H1 (cell line): Measurements from ENCODE around the gene PLXNA4. TPM values are rescaled to one million over a fixed set of nuclear protein-coding genes. Genes with fewer than 3 reads are reported as not detected.
A peak's percentile ranks its signal among the peaks of the same experiment; 100 is the strongest.

ENCODE experiments used
- CTCF ChIA-PET: fragments of 300-600 bp; sonication (Branson Sonifier 250); formaldehyde crosslinking; loops from one replicate; lab custom pipeline; 2021; ENCODE audit not compliant: partially characterized antibody; lab: Charles Lee
- POLR2A ChIA-PET: fragments of 300-600 bp; sonication (Branson Sonifier 250); formaldehyde crosslinking; loops from one replicate; lab custom pipeline; 2021; ENCODE audit warnings: inconsistent platforms; ENCODE audit not compliant: partially characterized antibody; lab: Charles Lee
- DNase-seq, 2 experiments: peaks; one replicate each; pipeline versions ENCODE4 v3.0.0 to v3.0.0-alpha.2; 2010 to 2022; ENCODE audit warnings: low spot score in 2 of 2, low read depth in 1 of 2, mixed read lengths in 1 of 2
- FAIRE-seq: peaks from 2 replicates; lab custom pipeline; 2011; peaks lifted over from hg19 to GRCh38; lab: Jason Lieb, UNC
- H2AFZ ChIP-seq: 2 replicates; pipeline ENCODE4 v1.8.1; 2012; ENCODE audit warnings: low read length, inconsistent platforms
- H2AK5ac ChIP-seq: 2 replicates; pipeline ENCODE4 v1.6.1; 2013; ENCODE audit warnings: low read depth, low read length
- H2BK120ac ChIP-seq: replicated peaks from 2 replicates; pipeline ENCODE3; 2013; ENCODE audit warnings: low read depth, low read length, inconsistent platforms
- H2BK12ac ChIP-seq: 2 replicates; pipeline ENCODE4 v1.6.1; 2013; ENCODE audit warnings: low read depth, low read length
- H2BK15ac ChIP-seq: 2 replicates; pipeline ENCODE4 v1.6.1; 2013; ENCODE audit warnings: low read length
- H2BK20ac ChIP-seq: 2 replicates; pipeline ENCODE4 v1.6.1; 2013; ENCODE audit warnings: low read length
- H2BK5ac ChIP-seq: 2 replicates; pipeline ENCODE4 v1.6.1; 2013; ENCODE audit warnings: low read depth, low read length
- H3K14ac ChIP-seq: 2 replicates; pipeline ENCODE4 v1.6.1; 2013; ENCODE audit warnings: inconsistent platforms; ENCODE audit not compliant: insufficient read length
- H3K18ac ChIP-seq: 2 replicates; pipeline ENCODE4 v1.6.1; 2013; ENCODE audit warnings: low read length; ENCODE audit errors: extremely low read depth
- H3K23ac ChIP-seq: 2 replicates; pipeline ENCODE4 v1.6.1; 2013; ENCODE audit warnings: inconsistent platforms; ENCODE audit not compliant: insufficient read length
- H3K23me2 ChIP-seq: 2 replicates; pipeline ENCODE4 v1.6.1; 2013; ENCODE audit warnings: low read depth, low read length
- H3K27ac ChIP-seq: 2 replicates; pipeline ENCODE4 v1.6.1; 2011; ENCODE audit warnings: low read depth, low read length, inconsistent platforms
- H3K27me3 ChIP-seq, 4 experiments: replicated peaks in 1 of 4; 1 replicate in 1 of 4; 2 replicates in 3 of 4; pipeline versions ENCODE4 v1.6.1 to v1.8.1; 2011 to 2013; ENCODE audit warnings: low read length in 3 of 4, mild to moderate bottlenecking in 3 of 4, inconsistent platforms in 2 of 4, mixed read lengths in 2 of 4, moderate library complexity in 1 of 4; ENCODE audit not compliant: control insufficient read depth in 3 of 4, insufficient read depth in 3 of 4; ENCODE audit errors: extremely low read depth in 1 of 4
- H3K36me3 ChIP-seq, 4 experiments: 2 replicates each; pipeline versions ENCODE4 v1.6.1 to v1.8.1; 2011 to 2013; ENCODE audit warnings: mild to moderate bottlenecking in 4 of 4, low read length in 3 of 4, moderate library complexity in 2 of 4, control low read depth in 1 of 4, inconsistent platforms in 1 of 4; ENCODE audit not compliant: insufficient read depth in 4 of 4, control insufficient read depth in 2 of 4
- H3K4ac ChIP-seq: replicated peaks from 2 replicates; pipeline ENCODE3; 2013; ENCODE audit warnings: low read length, low read depth, mixed read lengths, inconsistent platforms; ENCODE audit not compliant: insufficient read length
- H3K4me1 ChIP-seq, 4 experiments: replicated peaks in 1 of 4; 1 replicate in 1 of 4; 2 replicates in 3 of 4; pipeline versions ENCODE4 v1.6.1 to v1.8.1; 2011 to 2013; ENCODE audit warnings: low read length in 3 of 4, inconsistent platforms in 2 of 4, mixed read lengths in 1 of 4; ENCODE audit not compliant: insufficient read depth in 4 of 4, control insufficient read depth in 3 of 4
- H3K4me2 ChIP-seq, 2 experiments: 2 replicates each; pipeline versions ENCODE4 v1.6.1 to v1.8.1; 2011 to 2013; ENCODE audit warnings: low read depth in 2 of 2, low read length in 2 of 2, control low read depth in 1 of 2, inconsistent platforms in 1 of 2, mild to moderate bottlenecking in 1 of 2; ENCODE audit not compliant: insufficient read depth in 1 of 2
- H3K4me3 ChIP-seq, 4 experiments: fragments of 200-600, 300-600 bp in 1 of 4; sonication (generic), shearing (Covaris generic), sonication (Bioruptor Twin) in 1 of 4; 2 replicates each; pipeline versions ENCODE4 v1.5.1 to v1.8.1; 2011 to 2016; ENCODE audit warnings: low read length in 4 of 4, low read depth in 3 of 4, control low read depth in 2 of 4, inconsistent platforms in 2 of 4, mild to moderate bottlenecking in 2 of 4, mixed read lengths in 1 of 4, moderate library complexity in 1 of 4; ENCODE audit not compliant: insufficient read depth in 2 of 4; ENCODE audit errors: extremely low read depth in 1 of 4
- H3K56ac ChIP-seq: replicated peaks from 2 replicates; pipeline ENCODE3; 2013; ENCODE audit warnings: low read depth, mild to moderate bottlenecking, mixed read lengths, low read length, inconsistent platforms; ENCODE audit not compliant: insufficient read length
- H3K79me1 ChIP-seq: 2 replicates; pipeline ENCODE4 v1.6.1; 2013; ENCODE audit warnings: low read depth, low read length, control low read depth
- H3K79me2 ChIP-seq, 2 experiments: 2 replicates each; pipeline versions ENCODE4 v1.6.1 to v1.8.1; 2012 to 2013; ENCODE audit warnings: low read length in 2 of 2, mild to moderate bottlenecking in 2 of 2, inconsistent platforms in 1 of 2; ENCODE audit not compliant: insufficient read depth in 2 of 2, control insufficient read depth in 1 of 2
- H3K9ac ChIP-seq, 4 experiments: replicated peaks in 1 of 4; 1 replicate in 1 of 4; 2 replicates in 3 of 4; pipeline versions ENCODE4 v1.6.1 to v1.8.1; 2011 to 2013; ENCODE audit warnings: low read depth in 3 of 4, low read length in 3 of 4, control low read depth in 2 of 4, mild to moderate bottlenecking in 2 of 4, moderate library complexity in 2 of 4, inconsistent platforms in 1 of 4; ENCODE audit errors: extremely low read depth in 1 of 4
- H3K9me3 ChIP-seq, 2 experiments: 2 replicates each; pipeline versions ENCODE4 v1.6.1 to v1.8.1; 2012 to 2013; ENCODE audit warnings: mild to moderate bottlenecking in 2 of 2, moderate library complexity in 2 of 2, control low read depth in 1 of 2, inconsistent platforms in 1 of 2, low read depth in 1 of 2, low read length in 1 of 2, mixed read lengths in 1 of 2; ENCODE audit not compliant: insufficient read depth in 2 of 2
- H4K20me1 ChIP-seq, 2 experiments: replicated peaks in 1 of 2; 2 replicates each; pipeline versions ENCODE3 to v1.8.1; 2011 to 2013; ENCODE audit warnings: inconsistent platforms in 2 of 2, low read length in 2 of 2, mild to moderate bottlenecking in 1 of 2; ENCODE audit not compliant: insufficient read depth in 2 of 2, control insufficient read depth in 1 of 2
- H4K5ac ChIP-seq: 2 replicates; pipeline ENCODE4 v1.6.1; 2013; ENCODE audit warnings: low read length, low read depth, mixed read lengths, inconsistent platforms; ENCODE audit not compliant: insufficient read length
- H4K8ac ChIP-seq: 2 replicates; pipeline ENCODE4 v1.8.0; 2013; ENCODE audit warnings: mild to moderate bottlenecking, moderate library complexity, low read length, inconsistent platforms; ENCODE audit not compliant: insufficient read depth; ENCODE audit errors: extremely low read depth
- H4K91ac ChIP-seq: replicated peaks from 2 replicates; pipeline ENCODE3; 2013; ENCODE audit warnings: low read length, mixed read lengths, inconsistent platforms; ENCODE audit not compliant: insufficient read length
- BACH1 ChIP-seq: IDR thresholded peaks from 2 replicates; pipeline ENCODE4 v1.6.1; 2012; ENCODE audit warnings: low read length, improper control_type of control experiment
- BCL11A ChIP-seq, 2 experiments: IDR thresholded peaks; one replicate each; pipeline ENCODE4 v1.6.1; 2011; ENCODE audit warnings: low read depth in 2 of 2, low read length in 2 of 2, mild to moderate bottlenecking in 2 of 2
- EGR1 ChIP-seq: IDR thresholded peaks from 2 replicates; pipeline ENCODE4 v1.6.1; 2011; ENCODE audit warnings: low read depth, low read length, borderline replicate concordance
- FOSL1 ChIP-seq: IDR thresholded peaks from 2 replicates; pipeline ENCODE4 v1.6.1; 2011; ENCODE audit warnings: mild to moderate bottlenecking, low read depth, low read length, moderate library complexity; ENCODE audit not compliant: insufficient read depth
- GTF2F1 ChIP-seq: IDR thresholded peaks from 2 replicates; pipeline ENCODE4 v1.6.1; 2012; ENCODE audit warnings: low read depth, low read length, improper control_type of control experiment, borderline replicate concordance
- RAD21 ChIP-seq, 2 experiments: IDR thresholded peaks in 1 of 2; conservative IDR thresholded peaks in 1 of 2; 2 replicates each; pipeline ENCODE4 v1.6.1; 2011; ENCODE audit warnings: low read depth in 2 of 2, low read length in 2 of 2, improper control_type of control experiment in 1 of 2, inconsistent platforms in 1 of 2, mild to moderate bottlenecking in 1 of 2, moderate library complexity in 1 of 2
- SAP30 ChIP-seq: fragments of 300-600 bp; sonication (generic); IDR thresholded peaks from 2 replicates; pipeline ENCODE4 v1.7.1; 2012; ENCODE audit warnings: low read length, moderate library complexity, mild to moderate bottlenecking, inconsistent platforms; ENCODE audit not compliant: insufficient read depth, insufficient replicate concordance
- SP1 ChIP-seq: IDR thresholded peaks from 2 replicates; pipeline ENCODE4 v1.6.1; 2011; ENCODE audit warnings: low read depth, low read length
- TCF12 ChIP-seq: IDR thresholded peaks from 2 replicates; pipeline ENCODE4 v1.6.1; 2011; ENCODE audit warnings: low read depth, mild to moderate bottlenecking, low read length
- ZNF274 ChIP-seq: IDR thresholded peaks from 2 replicates; pipeline ENCODE4 v1.7.0; 2012; ENCODE audit warnings: low read length, borderline replicate concordance; ENCODE audit errors: extremely low read depth
- polyA plus RNA-seq, 7 experiments: library from polyadenylated mRNA; depleted of rRNA in 3 of 7; stranded (reverse) in 5 of 7; unstranded in 2 of 7; fragments of >200 nt in 5 of 7; fragments of 200-250 nt in 2 of 7; gene quantifications; 1 replicate in 5 of 7; 2 replicates in 1 of 7; 4 replicates in 1 of 7; pipeline versions ENCODE4 v1.2.1 to v1.2.3, GENCODE V29; 2011 to 2013; ENCODE audit warnings: missing spikeins in 2 of 7, mixed read lengths in 2 of 7
- total RNA-seq: library from RNA; stranded (reverse); fragmentation: NEBNext Ultra II Directional; extraction: Animal tissue kit (Norgen Biotek cat#: 25700); gene quantifications from 2 replicates; pipeline ENCODE4 v1.2.1, GENCODE V29; 2021
- TF ChIP-seq, protein P1 (sequence below): IDR thresholded peaks from 2 replicates; pipeline ENCODE4 v1.6.1; 2012; ENCODE audit warnings: inconsistent platforms
- TF ChIP-seq, protein P2 (sequence below): IDR thresholded peaks from 2 replicates; pipeline ENCODE4 v1.6.1; 2011; ENCODE audit warnings: low read length, improper control_type of control experiment
- TF ChIP-seq, protein P3 (sequence below): IDR thresholded peaks from 2 replicates; pipeline ENCODE4 v1.6.1; 2012; ENCODE audit warnings: inconsistent platforms

PLXNA4 gene
- total and polyA plus RNA-seq, 2 of the 8 experiments (the other 6 are each of a cell fraction or from before 2014, with no cell fraction given) = 0.76 to 0.79 TPM

DNA sequence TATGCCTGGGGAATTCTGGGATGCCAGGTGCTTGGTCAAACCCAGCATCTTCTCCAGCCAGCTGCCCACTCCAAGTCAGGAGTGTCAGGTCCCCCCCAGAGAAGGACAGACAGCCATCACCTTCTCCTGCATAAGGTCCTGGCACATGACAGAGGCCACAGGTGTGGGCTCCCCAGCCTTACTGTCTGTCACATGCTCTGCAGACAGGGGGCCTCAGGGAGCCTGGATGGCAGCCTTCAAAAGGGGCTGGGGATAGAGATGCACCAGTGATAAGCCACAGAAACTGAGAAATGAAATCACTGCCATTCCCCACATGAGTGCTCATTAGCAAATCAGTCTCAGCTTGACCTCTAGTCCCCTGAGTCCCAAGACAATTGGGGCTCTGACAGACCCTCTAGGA, 72.9 kb downstream of the PLXNA4 start:
- Histone ChIP-seq H2AFZ (no peak overlapping the region), H2BK12ac (no peak overlapping the region), H3K4me3 (no peak overlapping the region), H3K79me1 (no peaks in the 10 kb centered on the region), H3K23ac (no peak overlapping the region), H3K56ac (no peak overlapping the region), H3K79me2 (no peaks in the 10 kb centered on the region), H4K20me1 (no peaks in the 10 kb centered on the region), H3K9ac (no peak overlapping the region), H3K18ac (no peak overlapping the region), H3K23me2 (no peaks in the 10 kb centered on the region), H2BK5ac (no peak overlapping the region), H3K14ac (no peak overlapping the region), H3K4me1 (no peaks in the 10 kb centered on the region), H3K36me3 (no peaks in the 10 kb centered on the region), H2BK15ac (no peak overlapping the region), H3K4me2 (no peak overlapping the region), H3K27ac (no peak overlapping the region), H4K5ac (no peak overlapping the region), H3K27me3 (no peaks in the 10 kb centered on the region), H4K91ac (no peak overlapping the region), H2BK20ac (no peak overlapping the region), H3K4ac (no peak overlapping the region), H4K8ac (no peak overlapping the region), H2BK120ac (no peak overlapping the region), H3K9me3 (no peaks in the 10 kb centered on the region), H2AK5ac (no peak overlapping the region)
- CTCF ChIA-PET = interaction anchor here (0.7 to 1.6 kb wide), 10 partner anchors 8 to 227 kb away, joined by 3 to 6 read pairs (median 4); no protein-coding TSS in a partner anchor
- POLR2A ChIA-PET = no interaction called here
- DNase-seq (no peak), FAIRE-seq (no peak)
- TF ChIP-seq, protein P1, sequence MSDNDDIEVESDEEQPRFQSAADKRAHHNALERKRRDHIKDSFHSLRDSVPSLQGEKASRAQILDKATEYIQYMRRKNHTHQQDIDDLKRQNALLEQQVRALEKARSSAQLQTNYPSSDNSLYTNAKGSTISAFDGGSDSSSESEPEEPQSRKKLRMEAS = 0 out of 2 replicates have a peak, but pooled peaks have one; percentile 19
- TF ChIP-seq, protein P2, sequence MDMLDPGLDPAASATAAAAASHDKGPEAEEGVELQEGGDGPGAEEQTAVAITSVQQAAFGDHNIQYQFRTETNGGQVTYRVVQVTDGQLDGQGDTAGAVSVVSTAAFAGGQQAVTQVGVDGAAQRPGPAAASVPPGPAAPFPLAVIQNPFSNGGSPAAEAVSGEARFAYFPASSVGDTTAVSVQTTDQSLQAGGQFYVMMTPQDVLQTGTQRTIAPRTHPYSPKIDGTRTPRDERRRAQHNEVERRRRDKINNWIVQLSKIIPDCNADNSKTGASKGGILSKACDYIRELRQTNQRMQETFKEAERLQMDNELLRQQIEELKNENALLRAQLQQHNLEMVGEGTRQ = 0 out of 2 replicates have a peak, but pooled peaks have one; percentile 26
- TF ChIP-seq BACH1 = no peak
- TF ChIP-seq SP1 = no peak
- no peak for TF ChIP-seq BCL11A (IDR thresholded peaks at IDR 0.05; ENCODE audit: low read depth in 2 of 2, low read length in 2 of 2)
- TF ChIP-seq GTF2F1 = no peak
- TF ChIP-seq TCF12 = no peak
- TF ChIP-seq FOSL1 = no peak
- TF ChIP-seq EGR1 = no peak
- peak; percentile 47 to 68 for TF ChIP-seq RAD21 (IDR thresholded peaks at IDR 0.05 in 1 of 2, conservative IDR thresholded peaks at IDR 0.05 in 1 of 2; ENCODE audit: low read depth in 2 of 2, low read length in 2 of 2)
- TF ChIP-seq, protein P3, sequence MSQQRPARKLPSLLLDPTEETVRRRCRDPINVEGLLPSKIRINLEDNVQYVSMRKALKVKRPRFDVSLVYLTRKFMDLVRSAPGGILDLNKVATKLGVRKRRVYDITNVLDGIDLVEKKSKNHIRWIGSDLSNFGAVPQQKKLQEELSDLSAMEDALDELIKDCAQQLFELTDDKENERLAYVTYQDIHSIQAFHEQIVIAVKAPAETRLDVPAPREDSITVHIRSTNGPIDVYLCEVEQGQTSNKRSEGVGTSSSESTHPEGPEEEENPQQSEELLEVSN = no peak
- TF ChIP-seq SAP30 = no peak
- no peak for TF ChIP-seq ZNF274
